GM12878 (cell line): ENCODE measurements around the gene ANAPC4. TPM values are rescaled to one million over a fixed set of nuclear protein-coding genes. Genes with fewer than 3 reads are reported as not detected.

Experiments
- ATAC-seq: fragments of 200-7000 bp; cut with Tn5 transposase; 3 replicates; pipeline ENCODE4 v1.9.1; 2020; ENCODE audit warnings: mild to moderate bottlenecking, moderate library complexity
- BruUV-seq: library from RNA; stranded (reverse); fragments of 400-500 nt; replicated peaks from 2 replicates; lab custom pipeline; 2021; lab: Mats Ljungman, UMichigan
- CTCF ChIA-PET: fragments of 300-600 bp; sonication (Branson Sonifier 250); formaldehyde crosslinking; extraction: SDS; loops from one replicate; lab custom pipeline; 2021; ENCODE audit warnings: inconsistent platforms; lab: Yijun Ruan, JAX
- POLR2A ChIA-PET: fragments of 350-600 bp; formaldehyde crosslinking; extraction: SDS; loops from one replicate; lab custom pipeline; 2021; ENCODE audit warnings: inconsistent platforms; lab: Charles Lee
- RAD21 ChIA-PET: fragments of 300-600 bp; sonication (Branson Sonifier 250); formaldehyde crosslinking; loops from one replicate; lab custom pipeline; 2023; ENCODE audit warnings: antibody characterized with exemption; ENCODE audit not compliant: unreplicated experiment; lab: Charles Lee
- SMC1A ChIA-PET: fragments of 300-600 bp; sonication (Branson Sonifier 250); formaldehyde crosslinking; loops from one replicate; lab custom pipeline; 2023; ENCODE audit not compliant: unreplicated experiment, uncharacterized antibody; lab: Charles Lee
- DNase-seq: peaks from one replicate; pipeline ENCODE4 v3.0.0-alpha.2; 2011; ENCODE audit warnings: low read depth, low spot score
- FAIRE-seq: peaks from 3 replicates; lab custom pipeline; 2011; peaks lifted over from hg19 to GRCh38; lab: Jason Lieb, UNC
- H2AFZ ChIP-seq: 2 replicates; pipeline ENCODE4 v1.6.0; 2011; ENCODE audit warnings: low read depth, low read length, control low read depth; ENCODE audit not compliant: control insufficient read depth
- H3K27ac ChIP-seq: 2 replicates; pipeline ENCODE4 v1.5.1; 2011; ENCODE audit warnings: control low read depth; ENCODE audit not compliant: control insufficient read depth, insufficient read depth
- H3K27me3 ChIP-seq, 2 experiments: replicated peaks in 1 of 2; 2 replicates each; pipeline versions ENCODE4 v1.6.0 to v1.6.1; 2011; ENCODE audit warnings: low read length in 1 of 2; ENCODE audit not compliant: control insufficient read depth in 2 of 2, insufficient read depth in 2 of 2
- H3K36me3 ChIP-seq, 2 experiments: 2 replicates each; pipeline ENCODE4 v1.5.1; 2011; ENCODE audit warnings: low read length in 1 of 2; ENCODE audit not compliant: control insufficient read depth in 2 of 2, insufficient read depth in 2 of 2
- H3K4me1 ChIP-seq: 2 replicates; pipeline ENCODE4 v1.6.1; 2011; ENCODE audit warnings: mild to moderate bottlenecking, low read length, moderate library complexity, mixed read lengths; ENCODE audit not compliant: control insufficient read depth, insufficient read depth
- H3K4me2 ChIP-seq: 2 replicates; pipeline ENCODE4 v1.6.0; 2011; ENCODE audit warnings: control low read depth; ENCODE audit not compliant: control insufficient read depth, insufficient read depth
- H3K4me3 ChIP-seq: fragments of 200-600 bp; sonication (generic); 2 replicates; pipeline ENCODE4 v1.5.1; 2016
- H3K79me2 ChIP-seq: 2 replicates; pipeline ENCODE4 v1.6.0; 2011; ENCODE audit warnings: low read length; ENCODE audit not compliant: control insufficient read depth, insufficient read depth
- H3K9ac ChIP-seq: 2 replicates; pipeline ENCODE4 v1.8.0; 2011; ENCODE audit warnings: low read length, control low read depth, mixed read lengths; ENCODE audit not compliant: control insufficient read depth, insufficient read depth
- H3K9me3 ChIP-seq: replicated peaks from 3 replicates; pipeline ENCODE4 v1.5.1; 2011; ENCODE audit warnings: mild to moderate bottlenecking, low read length; ENCODE audit not compliant: control insufficient read depth, insufficient read depth
- H4K20me1 ChIP-seq: 2 replicates; pipeline ENCODE4 v1.6.0; 2011; ENCODE audit not compliant: control insufficient read depth, insufficient read depth
- BRCA1 ChIP-seq: IDR thresholded peaks from 2 replicates; pipeline ENCODE4 v1.6.1; 2011; ENCODE audit warnings: low read depth, low read length, improper control_type of control experiment
- EED ChIP-seq: sonication (generic); IDR thresholded peaks from 2 replicates; pipeline ENCODE4 v1.6.1; 2016; ENCODE audit warnings: antibody characterized with exemption, low read depth
- GATAD2B ChIP-seq: fragments of 450-650 bp; conservative IDR thresholded peaks from 2 replicates; pipeline ENCODE4 v1.6.1; 2017; ENCODE audit warnings: low read depth, mild to moderate bottlenecking, moderate library complexity
- HDGF ChIP-seq: fragments of 450-650 bp; IDR thresholded peaks from 2 replicates; pipeline ENCODE4 v1.6.1; 2016; ENCODE audit warnings: antibody characterized with exemption
- HSF1 ChIP-seq: fragments of 150-350 bp; IDR thresholded peaks from 2 replicates; pipeline ENCODE4 v1.6.1; 2014; ENCODE audit warnings: mild to moderate bottlenecking, low read depth, low read length
- RB1 ChIP-seq: fragments of 450-650 bp; formaldehyde crosslinking; IDR thresholded peaks from 2 replicates; pipeline ENCODE4 v1.6.1; 2017; ENCODE audit warnings: mild to moderate bottlenecking, borderline replicate concordance
- RCOR1 ChIP-seq: conservative IDR thresholded peaks from 2 replicates; pipeline ENCODE4 v1.6.1; 2012; ENCODE audit warnings: low read depth, low read length, improper control_type of control experiment
- SIN3A ChIP-seq: IDR thresholded peaks from 2 replicates; pipeline ENCODE4 v1.6.1; 2012; ENCODE audit warnings: low read depth, low read length, improper control_type of control experiment
- SP1 ChIP-seq: IDR thresholded peaks from one replicate; pipeline ENCODE4 v1.6.1; 2011; ENCODE audit warnings: low read depth, low read length
- WGBS: methylation state at CpG from one replicate; pipeline ENCODE4 v1.1.6; 2016; ENCODE audit warnings: low lambda C conversion rate; ENCODE audit not compliant: insufficient replicate concordance, insufficient coverage; ENCODE audit errors: missing lambda C conversion rate; 5-methylcytosine and 5-hydroxymethylcytosine counted together
- in situ Hi-C: fragments of 300-500 bp; cut with MboI; formaldehyde crosslinking; loops from 9 replicates; pipeline ENCODE4 v1.14.3; 2018; ENCODE audit warnings: mixed read lengths
- intact Hi-C: fragments of 100-400 bp; cut with micrococcal nuclease; formaldehyde crosslinking; loops from one replicate; pipeline ENCODE4 v1.14.2; 2022; ENCODE audit not compliant: unreplicated experiment
- polyA plus RNA-seq, 11 experiments: library from polyadenylated mRNA; depleted of rRNA in 4 of 11; unstranded in 6 of 11; stranded (reverse) in 5 of 11; fragments of >200 nt; fragmentation: Nextera tagmentation in 4 of 11; fragmentation: Illumina TruSeq in 1 of 11; extraction: Ambion mirVana in 4 of 11; extraction: Trizol in 1 of 11; gene quantifications; 1 replicate in 1 of 11; 2 replicates in 10 of 11; pipeline versions ENCODE4 v1.2.1 to v1.2.3, GENCODE V29; 2011 to 2016; ENCODE audit warnings: inconsistent platforms in 2 of 11, missing spikeins in 2 of 11, low read depth in 1 of 11
- total RNA-seq, 4 experiments: library from RNA; depleted of rRNA in 3 of 4; stranded (reverse); fragments of >200 nt in 3 of 4; fragmentation: Illumina TruSeq in 1 of 4; extraction: Trizol in 1 of 4; gene quantifications; 2 replicates each; pipeline versions ENCODE4 v1.2.1 to v1.2.3, GENCODE V29; 2013 to 2021
- TF ChIP-seq, protein P1 (sequence below): fragments of 450-650 bp; IDR thresholded peaks from 2 replicates; pipeline ENCODE4 v1.6.1; 2018; ENCODE audit warnings: borderline replicate concordance, mild to moderate bottlenecking; ENCODE audit not compliant: partially characterized antibody
- TF ChIP-seq, protein P2 (sequence below): fragments of 450-650 bp; IDR thresholded peaks from 2 replicates; pipeline ENCODE4 v1.6.1; 2017; ENCODE audit warnings: mild to moderate bottlenecking, moderate library complexity

ANAPC4 gene
- total and polyA plus RNA-seq, 10 of the 15 experiments (the other 5 are each of a cell fraction or from before 2014, with no cell fraction given), result 16.3 to 50.2 (median 29.9) TPM

- TF ChIP-seq HDGF (no peak), SP1 (no peak), BRCA1 (no peak), SIN3A (no peak), EED (no peak), HSF1 (no peak), RCOR1 (no peak), GATAD2B (no peak), RB1 (no peak)
- TF ChIP-seq, protein P1, sequence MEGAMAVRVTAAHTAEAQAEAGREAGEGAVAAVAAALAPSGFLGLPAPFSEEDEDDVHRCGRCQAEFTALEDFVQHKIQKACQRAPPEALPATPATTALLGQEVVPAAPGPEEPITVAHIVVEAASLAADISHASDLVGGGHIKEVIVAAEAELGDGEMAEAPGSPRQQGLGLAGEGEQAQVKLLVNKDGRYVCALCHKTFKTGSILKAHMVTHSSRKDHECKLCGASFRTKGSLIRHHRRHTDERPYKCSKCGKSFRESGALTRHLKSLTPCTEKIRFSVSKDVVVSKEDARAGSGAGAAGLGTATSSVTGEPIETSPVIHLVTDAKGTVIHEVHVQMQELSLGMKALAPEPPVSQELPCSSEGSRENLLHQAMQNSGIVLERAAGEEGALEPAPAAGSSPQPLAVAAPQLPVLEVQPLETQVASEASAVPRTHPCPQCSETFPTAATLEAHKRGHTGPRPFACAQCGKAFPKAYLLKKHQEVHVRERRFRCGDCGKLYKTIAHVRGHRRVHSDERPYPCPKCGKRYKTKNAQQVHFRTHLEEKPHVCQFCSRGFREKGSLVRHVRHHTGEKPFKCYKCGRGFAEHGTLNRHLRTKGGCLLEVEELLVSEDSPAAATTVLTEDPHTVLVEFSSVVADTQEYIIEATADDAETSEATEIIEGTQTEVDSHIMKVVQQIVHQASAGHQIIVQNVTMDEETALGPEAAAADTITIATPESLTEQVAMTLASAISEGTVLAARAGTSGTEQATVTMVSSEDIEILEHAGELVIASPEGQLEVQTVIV, result no peak
- TF ChIP-seq, protein P2, sequence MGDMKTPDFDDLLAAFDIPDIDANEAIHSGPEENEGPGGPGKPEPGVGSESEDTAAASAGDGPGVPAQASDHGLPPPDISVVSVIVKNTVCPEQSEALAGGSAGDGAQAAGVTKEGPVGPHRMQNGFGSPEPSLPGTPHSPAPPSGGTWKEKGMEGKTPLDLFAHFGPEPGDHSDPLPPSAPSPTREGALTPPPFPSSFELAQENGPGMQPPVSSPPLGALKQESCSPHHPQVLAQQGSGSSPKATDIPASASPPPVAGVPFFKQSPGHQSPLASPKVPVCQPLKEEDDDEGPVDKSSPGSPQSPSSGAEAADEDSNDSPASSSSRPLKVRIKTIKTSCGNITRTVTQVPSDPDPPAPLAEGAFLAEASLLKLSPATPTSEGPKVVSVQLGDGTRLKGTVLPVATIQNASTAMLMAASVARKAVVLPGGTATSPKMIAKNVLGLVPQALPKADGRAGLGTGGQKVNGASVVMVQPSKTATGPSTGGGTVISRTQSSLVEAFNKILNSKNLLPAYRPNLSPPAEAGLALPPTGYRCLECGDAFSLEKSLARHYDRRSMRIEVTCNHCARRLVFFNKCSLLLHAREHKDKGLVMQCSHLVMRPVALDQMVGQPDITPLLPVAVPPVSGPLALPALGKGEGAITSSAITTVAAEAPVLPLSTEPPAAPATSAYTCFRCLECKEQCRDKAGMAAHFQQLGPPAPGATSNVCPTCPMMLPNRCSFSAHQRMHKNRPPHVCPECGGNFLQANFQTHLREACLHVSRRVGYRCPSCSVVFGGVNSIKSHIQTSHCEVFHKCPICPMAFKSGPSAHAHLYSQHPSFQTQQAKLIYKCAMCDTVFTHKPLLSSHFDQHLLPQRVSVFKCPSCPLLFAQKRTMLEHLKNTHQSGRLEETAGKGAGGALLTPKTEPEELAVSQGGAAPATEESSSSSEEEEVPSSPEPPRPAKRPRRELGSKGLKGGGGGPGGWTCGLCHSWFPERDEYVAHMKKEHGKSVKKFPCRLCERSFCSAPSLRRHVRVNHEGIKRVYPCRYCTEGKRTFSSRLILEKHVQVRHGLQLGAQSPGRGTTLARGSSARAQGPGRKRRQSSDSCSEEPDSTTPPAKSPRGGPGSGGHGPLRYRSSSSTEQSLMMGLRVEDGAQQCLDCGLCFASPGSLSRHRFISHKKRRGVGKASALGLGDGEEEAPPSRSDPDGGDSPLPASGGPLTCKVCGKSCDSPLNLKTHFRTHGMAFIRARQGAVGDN, result no peak
- Histone ChIP-seq H3K27me3 (no peaks in the 10 kb centered on the region), H3K79me2 (no peaks in the 10 kb centered on the region), H3K9me3 (no peaks in the 10 kb centered on the region), H4K20me1 (no peaks in the 10 kb centered on the region), H3K9ac (no peak overlapping the region), H3K4me3 (no peak overlapping the region), H2AFZ (no peak overlapping the region), H3K36me3 (peaks cover 0 to 3% of the 10 kb centered on the region in 2 experiments; a peak in 1 of 4 replicates), H3K4me2 (no peak overlapping the region), H3K27ac (no peak overlapping the region), H3K4me1 (peaks cover 3% of the 10 kb centered on the region; the same call in 1 of the 2 replicates)
- WGBS, result 96% methylated on average over 1 of the region's 1 CpG
- FAIRE-seq (no peak), DNase-seq (no peak), ATAC-seq (no peak)
- ChIA-PET POLR2A (no interaction called here), SMC1A (no interaction called here), RAD21 (no interaction called here), CTCF (no interaction called here)
- BruUV-seq, result no TSS peak
- intact Hi-C loops (no loop called here), in situ Hi-C loops (no loop called here)
These were observed 43.9 kb downstream of the ANAPC4 start for GRCh38 chr4:25420931-25421330.
